Activated CD8-positive, alpha-beta memory T cell treated with anti-CD3 and anti-CD28 coated beads, Interleukin-2, amount 50 U/mL, for 1 hour (primary cell): ENCODE measurements around the gene SLC16A11.
"Not testable (repeated sequence)": the region's sequence is repeated elsewhere in the genome, so short reads cannot be mapped to it uniquely, and the experiment has no call there.

Experiments
- DNase-seq: peaks from one replicate; pipeline ENCODE4 v3.0.0-alpha.2; 2020; ENCODE audit errors: extremely low read depth

SLC16A11 gene

DNA sequence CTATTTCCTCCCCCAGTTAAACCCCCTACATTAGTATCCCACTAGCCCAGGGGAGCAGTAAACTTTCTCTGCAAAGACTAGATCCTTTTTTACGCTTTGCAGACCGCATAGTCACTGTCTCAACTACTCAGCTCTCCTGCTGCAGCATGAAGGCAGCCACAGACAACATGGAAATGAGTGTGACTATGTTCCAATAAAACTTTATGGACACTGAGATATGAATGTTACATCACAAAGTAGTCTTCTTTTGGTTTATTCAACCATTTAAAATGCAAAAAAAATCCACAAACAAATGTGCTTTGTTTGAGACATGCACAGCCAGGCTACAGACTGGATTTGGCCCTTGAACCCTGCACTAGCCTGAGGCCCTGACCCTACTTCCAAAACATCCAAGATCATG lies 33.4 kb downstream of the SLC16A11 start:
- no peak for DNase-seq

DNA sequence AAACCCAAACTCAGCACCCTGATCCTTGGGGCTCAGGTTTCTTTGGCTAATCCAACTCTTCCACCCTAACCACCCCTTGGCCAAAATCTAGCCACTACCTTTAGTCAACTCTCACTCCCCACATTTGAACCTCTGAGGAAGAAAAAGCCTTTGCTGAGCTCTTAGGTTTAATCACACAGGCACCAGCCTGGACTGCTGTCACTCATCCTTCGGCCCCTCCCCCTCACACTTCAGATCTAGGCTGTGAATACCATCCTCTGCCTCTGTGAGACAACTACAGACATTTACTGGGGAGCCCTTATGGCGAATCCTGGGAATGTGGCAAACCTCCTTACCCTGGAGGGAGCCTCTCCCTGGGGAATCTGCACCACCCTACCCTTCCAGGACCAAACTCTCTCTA lies 36.7 kb downstream of the SLC16A11 start:
- DNase-seq = no peak

DNA sequence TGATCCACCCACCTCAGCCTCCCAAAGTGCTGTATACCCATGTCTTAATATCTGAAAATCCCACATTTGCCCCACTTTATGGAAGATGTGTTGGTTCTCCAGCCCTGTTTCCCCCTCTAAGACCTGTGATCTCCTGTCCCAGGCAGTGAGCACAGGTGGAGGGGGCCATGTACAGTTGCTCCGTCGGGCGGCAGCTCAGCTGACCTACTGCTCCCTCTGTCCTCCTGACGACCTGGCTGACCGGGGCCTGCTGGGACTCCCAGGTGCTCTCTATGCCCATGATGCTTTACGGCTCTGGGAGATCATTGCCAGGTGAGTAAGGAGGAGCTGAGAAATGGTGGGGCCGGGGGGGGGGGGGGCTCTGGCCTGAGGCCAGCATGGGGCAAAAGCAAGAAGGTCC lies 38.2 kb downstream of the SLC16A11 start:
- no peak for DNase-seq

DNA sequence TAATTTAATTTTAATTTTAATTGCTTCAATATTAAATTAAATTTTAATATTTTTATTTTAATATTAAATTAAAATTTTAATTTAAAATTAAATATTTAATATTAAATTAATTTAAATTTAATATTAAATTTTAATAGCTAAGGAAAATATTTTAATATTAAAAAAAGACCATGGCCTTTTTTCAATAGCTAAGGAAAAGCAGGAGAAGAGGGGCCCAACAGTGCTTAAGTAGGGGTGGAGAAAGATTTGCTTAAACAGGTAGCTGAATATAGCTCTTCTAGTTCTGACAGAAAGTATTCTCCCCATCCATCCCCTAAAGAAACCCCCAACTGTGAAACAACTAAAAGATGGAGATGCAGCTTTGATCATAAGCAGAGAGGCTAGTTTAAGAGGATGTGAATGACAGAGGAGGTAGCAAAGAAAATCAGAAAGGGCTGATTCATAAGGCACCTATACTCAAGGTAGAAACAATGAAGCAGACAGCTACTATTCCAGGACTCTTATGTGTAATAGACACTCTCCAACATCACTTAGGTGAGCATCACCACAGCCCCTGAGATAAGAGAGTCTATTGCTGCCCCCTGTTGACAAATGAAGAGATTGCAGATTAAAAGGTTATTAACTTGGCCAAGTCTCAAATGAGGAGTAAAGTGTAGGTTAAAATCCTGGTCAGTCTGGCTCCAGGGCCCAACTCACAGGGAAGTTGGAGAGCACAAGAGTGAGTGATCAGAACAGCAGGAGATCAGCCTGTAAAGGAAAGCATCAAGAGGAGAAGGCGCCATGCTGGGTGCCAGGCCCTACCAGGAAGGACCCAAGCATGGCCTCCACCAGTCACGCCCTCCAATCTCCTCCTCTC lies 39.3 kb downstream of the SLC16A11 start:
- no peak for DNase-seq

DNA sequence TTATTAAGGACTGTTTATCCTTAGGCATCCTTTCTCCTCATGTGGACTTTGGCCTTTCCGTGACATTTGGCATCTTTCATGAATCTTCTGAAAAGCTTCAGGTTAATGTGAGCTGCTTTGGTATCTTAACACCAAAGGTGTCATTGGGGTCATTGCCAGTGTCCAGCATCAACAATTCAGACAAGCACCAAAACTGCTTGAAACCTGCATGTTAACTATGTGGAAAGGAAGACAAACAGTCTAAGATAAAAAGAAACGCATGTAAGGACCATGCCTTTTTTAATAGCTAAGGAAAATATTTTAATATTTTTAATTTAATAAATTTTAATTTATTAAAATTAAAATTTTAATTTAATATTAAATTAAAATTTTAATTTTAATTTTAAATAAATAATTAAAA lies 40.1 kb downstream of the SLC16A11 start:
- no peak for DNase-seq

DNA sequence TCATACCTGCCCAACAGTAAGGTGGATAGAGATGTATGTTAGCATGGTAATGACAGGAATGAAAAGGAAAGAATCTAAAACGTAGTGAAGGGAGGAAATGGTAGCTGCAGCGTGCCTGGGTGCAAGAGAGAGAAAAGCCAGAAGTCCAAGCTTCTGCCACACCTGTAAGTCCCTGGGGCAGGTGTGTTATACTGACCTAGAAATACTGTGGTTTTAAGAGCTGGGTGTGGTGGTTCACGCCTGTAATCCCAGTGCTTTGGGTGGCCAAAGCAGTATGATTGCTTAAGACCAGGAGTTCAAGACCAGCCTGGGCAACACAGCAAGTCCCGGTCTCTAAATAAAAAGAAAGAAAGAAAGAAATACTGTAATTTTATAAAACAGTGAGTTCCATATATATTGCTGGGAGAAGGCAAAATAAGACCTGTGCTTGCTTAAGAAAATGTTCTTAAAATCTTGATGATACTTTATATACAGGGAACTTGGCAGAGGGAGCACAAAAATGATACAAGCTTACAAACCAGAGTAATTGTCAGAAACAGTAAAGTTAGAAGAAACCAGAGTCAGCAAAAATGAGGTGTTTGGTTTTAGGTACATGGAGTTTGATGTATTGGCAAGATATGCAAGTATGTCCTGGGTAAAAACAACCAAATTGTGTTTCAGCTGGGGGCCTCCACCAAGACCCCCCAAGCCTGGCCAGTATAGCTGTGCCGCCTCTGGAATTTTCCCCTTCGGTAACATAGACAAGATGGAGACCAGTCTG lies 41.4 kb downstream of the SLC16A11 start:
- no peak for DNase-seq

DNA sequence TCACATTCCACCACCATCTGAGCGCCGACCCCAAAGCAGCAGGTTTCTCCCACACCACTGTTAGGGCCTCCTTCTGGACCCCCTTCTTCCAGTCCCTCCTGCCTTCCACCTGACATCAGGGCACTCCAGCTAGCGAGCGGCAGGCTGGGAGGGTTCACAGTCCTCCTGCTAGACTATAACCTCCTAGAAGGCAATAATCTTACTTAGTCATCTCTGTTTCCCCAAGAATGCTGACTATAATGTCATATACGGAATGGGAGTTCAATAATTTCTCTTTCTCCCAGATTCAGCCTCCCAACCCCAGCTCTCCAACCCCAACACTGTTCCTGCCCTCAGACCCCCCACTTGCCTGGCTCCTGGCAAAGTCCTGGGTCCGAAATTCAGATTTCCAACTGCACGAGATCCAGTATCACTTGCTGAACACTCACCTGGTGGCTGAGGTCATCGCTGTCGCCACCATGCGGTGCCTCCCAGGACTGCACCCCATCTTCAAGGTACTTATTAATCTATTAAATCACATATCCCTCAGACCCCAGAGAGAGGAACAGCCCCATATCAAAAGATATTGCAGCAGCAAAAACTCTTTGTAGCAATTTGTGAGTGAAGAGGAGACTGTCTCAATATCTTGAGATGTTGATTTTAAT lies 42.5 kb downstream of the SLC16A11 start:
- DNase-seq = no peak

DNA sequence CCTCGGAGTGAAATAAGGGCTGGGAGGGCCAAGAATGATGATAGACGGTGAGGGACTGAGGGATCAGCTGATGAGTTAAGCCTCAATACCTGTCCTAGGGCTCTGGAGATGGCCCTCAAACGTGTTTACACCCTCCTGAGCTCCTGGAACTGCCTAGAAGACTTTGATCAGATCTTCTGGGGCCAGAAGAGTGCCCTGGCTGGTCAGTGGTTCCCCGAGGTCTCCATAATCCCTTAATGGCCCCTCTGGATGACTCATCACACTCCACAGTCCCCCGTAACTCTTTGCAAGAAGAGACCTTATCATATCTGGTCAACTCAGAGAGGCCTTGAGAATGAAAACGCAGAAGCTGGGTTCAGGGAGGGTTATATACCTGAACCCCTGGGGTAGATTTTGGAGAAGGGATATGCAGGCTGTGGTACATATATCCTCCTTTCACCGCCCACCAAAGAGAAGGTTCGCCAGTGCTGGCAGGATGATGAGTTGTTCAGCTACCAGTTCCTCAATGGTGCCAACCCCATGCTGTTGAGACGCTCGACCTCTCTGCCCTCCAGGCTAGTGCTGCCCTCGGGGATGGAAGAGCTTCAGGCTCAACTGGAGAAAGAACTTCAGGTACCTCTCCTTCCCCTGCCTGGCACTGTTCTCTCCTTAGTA lies 44.9 kb downstream of the SLC16A11 start:
- no peak for DNase-seq

DNA sequence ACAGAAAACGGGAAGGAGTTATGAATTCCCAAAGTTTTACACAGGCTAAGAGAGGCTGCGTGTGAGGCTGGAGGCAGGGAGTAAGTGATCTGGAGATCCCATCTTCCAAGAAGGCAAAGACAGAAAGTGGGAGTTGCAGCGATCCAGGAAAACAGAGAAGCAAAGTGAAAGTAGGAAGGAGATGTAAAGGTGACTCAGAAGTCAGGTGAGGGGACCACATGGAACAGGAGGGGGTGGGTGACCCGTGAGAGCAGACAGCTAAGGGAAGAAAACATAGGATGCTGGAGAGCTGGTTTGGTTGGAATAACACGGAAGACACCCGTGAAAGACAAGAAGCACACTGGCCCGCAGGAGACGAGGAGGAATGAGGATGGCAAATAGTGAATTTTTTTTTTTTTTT lies 46.7 kb downstream of the SLC16A11 start:
- DNase-seq = no peak

DNA sequence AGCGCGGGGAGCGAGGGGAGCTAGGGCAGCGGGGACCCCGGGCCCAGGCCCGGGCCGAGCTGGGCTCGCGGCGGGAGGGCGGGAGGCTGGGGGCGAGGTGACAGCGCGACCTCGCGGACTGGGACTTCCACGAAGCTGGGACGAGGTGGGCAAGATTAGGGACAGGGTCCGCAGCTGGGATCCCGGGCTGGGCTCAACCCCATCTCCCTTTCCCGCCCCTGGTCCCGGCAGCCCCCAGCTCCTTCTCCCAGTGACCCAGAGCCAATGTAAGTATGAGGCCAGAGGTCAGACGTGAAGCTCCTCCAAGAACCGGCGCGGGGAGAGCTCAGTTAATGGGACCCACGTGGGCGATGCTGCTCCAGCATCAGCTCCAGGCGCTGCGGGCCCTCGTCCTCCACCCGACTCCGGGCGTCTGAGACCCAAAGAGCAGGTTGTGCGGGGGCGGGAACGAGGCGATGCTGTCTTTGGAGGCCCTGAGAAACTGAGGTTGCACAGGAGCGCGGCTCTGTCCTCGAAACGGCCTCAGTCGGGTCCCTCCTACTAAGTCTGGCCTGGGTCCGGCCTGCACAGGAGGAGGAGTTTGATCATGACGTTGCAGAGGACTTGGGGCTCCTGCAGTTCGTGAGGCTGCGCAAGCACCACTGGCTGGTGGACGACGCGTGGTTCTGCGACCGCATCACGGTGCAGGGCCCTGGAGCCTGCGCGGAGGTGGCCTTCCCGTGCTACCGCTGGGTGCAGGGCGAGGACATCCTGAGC lies 47.5 kb downstream of the SLC16A11 start:
- DNase-seq = no peak

DNA sequence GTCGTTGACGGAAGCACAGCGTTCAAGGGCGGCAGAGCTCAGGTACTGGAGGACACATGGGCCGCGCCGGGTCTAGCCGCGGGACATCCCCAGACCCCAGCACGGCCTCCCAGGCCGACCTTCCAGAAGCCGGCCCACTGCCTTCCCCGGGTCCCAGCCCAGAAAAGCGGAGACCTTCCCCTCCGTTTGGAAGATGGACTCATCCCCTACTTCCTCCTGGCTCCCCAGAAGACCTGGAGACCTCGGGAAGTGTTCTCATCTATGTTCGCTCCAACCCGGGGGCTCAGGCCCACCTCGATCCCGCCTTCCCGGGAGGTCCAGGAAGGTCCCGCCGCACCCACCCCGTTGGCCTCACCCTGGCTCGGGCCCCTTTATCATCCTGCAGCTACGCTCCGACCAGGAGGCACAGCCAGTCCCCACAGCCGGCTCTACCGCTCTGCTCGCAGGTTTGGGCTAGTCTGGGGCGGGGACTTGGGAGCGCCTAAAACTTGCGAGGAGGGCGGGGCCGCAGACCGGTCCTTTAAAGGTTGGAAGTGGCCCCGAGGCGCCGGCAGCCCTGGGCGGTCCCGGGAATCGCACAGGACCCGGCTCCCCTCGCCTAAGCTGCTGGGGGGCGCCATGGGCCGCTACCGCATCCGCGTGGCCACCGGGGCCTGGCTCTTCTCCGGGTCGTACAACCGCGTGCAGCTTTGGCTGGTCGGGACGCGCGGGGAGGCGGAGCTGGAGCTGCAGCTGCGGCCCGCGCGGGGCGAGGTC lies 48.2 kb downstream of the SLC16A11 start, which contains the start of gene ALOX12:
Gene ALOX12, plus strand, starts transcription at position 550 of the 756 bp plus-strand sequence. Its CDS starts 69 bp downstream, at position 619.
- no peak for DNase-seq

DNA sequence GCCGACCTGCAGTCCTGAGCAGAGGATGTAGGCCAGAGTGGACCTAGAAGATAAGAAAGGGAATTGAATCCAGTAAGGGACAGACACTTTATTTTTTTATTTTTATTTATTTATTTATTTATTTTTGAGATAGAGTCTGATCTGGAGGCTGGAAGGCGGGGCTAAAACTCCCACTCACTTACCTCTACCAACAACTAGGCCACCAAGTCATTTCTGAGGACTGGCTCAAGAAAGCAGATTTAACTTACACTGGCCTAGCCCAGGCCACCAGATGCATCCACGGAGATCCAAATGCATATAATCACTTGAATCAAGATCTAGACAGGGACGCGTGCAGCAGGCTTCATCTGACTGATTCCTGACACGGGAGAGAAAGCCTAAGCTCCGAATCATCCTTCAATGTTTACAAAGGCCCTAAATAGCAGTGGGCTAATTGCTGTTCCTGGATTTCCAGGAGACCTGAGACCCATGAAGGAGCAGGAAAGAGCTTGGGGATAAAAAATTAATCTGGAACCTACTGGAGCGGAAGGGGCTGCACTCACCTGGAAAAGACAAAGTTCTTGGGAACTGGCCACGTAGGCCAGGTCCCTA lies 49.1 kb downstream of the SLC16A11 start:
- DNase-seq = no peak

DNA sequence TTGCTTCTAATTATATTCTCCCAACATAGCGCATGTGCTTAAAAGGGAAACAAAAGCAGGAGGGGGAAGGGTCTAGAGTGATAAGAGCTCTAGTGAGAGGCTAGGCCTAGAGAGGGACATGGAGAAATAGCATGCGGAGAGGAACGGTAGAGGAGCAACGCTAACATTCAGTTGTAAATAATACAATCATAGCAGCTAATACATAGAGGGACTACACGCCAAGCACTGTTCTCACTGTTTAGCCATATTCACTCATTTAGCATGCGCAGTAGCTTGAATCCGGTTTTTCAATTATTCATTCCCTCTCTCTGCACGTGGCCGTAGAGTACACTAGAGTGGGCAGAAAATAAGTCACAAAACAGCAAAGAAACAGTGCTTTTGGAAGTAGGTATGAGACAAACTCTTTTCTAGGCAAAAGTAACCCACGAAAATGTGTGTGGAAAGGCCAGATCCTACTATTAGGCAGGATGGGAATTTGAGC lies 49.7 kb downstream of the SLC16A11 start:
- DNase-seq = no peak

DNA sequence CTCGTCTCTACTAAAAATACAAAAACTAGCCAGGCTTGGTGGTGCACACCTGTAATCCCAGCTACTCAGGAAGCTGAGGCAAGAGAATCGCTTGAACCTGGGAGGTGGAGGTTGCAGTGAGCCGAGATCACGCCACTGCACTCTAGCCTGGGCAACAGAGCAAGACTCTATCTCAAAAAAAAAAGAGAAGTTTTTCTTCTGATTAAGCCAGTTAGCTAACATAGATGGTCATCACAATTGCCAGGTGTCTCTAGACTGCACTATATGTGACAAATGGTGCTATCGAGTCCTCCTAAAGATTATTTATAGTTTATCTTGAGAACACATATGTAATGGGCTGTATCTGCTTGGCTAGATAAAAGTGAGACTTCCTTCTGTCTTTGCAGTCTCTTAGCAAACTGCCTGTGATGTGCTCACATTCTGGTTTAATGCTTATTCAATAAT lies 50.3 kb downstream of the SLC16A11 start:
- DNase-seq = not testable (repeated sequence)
